HG02759 (cell line): Measurements from ENCODE around the gene ADK.
A peak's percentile ranks its signal among the peaks of the same experiment; 100 is the strongest.

Experiments
- ATAC-seq: cut with Tn5 transposase; IDR thresholded peaks from one replicate; pipeline ENCODE4 v1.9.1; 2021; ENCODE audit warnings: mild to moderate bottlenecking, moderate library complexity; ENCODE audit not compliant: unreplicated experiment

The ADK gene

GRCh38 chr10:74642901-74643595 is 492.0 kb downstream of the ADK start:
- ATAC-seq, result no peak

- no peak for ATAC-seq
These were observed 492.6 kb downstream of the ADK start for GRCh38 chr10:74643596-74643975.

GRCh38 chr10:74644738-74645137 is 493.7 kb downstream of the ADK start:
- ATAC-seq, result no peak

GRCh38 chr10:74645692-74646091 is 494.7 kb downstream of the ADK start:
- no peak for ATAC-seq

GRCh38 chr10:74650613-74651012 is 499.6 kb downstream of the ADK start:
- ATAC-seq, result no peak

GRCh38 chr10:74651565-74651964 is 500.5 kb downstream of the ADK start:
- no peak for ATAC-seq

GRCh38 chr10:74652664-74653063 is 501.6 kb downstream of the ADK start:
- no peak for ATAC-seq

DNA sequence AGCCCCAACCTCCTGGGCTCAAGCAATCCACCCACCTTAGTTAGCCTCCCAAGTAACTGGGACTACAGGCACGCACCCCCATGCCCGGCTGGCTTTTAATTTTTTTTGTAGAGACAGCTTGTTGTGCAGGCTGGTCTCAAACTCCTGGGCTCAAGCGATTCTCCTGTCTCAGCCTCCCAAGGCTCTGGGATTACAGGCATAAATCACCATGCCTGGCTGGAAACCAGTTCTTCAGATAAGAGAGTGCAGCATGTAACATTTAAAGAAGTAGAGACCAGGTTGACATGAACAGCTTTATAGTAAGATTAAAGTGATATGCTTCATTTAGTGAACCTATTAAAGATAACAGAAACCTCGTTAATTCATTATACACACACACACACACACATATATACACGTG is 507.5 kb downstream of the ADK start:
- ATAC-seq, result no peak

DNA sequence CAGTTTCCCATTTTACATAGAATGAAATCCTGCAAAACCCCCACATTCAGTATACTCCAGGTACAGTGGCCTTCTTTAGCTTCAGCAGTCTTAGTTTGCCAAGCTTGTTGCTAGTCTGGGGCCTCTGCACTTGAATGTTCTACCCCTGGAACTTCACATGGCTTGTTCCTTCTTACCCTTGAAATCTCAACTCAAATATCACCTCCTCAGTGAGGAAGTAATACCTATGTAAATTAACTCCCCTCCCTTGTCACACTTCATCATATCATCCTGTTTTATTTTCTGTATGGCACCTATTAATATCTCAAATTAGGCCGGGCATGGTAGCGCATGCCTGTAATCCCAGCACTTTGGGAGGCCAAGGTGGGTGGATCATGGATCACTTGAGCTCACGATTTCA is 511.6 kb downstream of the ADK start:
- no peak for ATAC-seq

DNA sequence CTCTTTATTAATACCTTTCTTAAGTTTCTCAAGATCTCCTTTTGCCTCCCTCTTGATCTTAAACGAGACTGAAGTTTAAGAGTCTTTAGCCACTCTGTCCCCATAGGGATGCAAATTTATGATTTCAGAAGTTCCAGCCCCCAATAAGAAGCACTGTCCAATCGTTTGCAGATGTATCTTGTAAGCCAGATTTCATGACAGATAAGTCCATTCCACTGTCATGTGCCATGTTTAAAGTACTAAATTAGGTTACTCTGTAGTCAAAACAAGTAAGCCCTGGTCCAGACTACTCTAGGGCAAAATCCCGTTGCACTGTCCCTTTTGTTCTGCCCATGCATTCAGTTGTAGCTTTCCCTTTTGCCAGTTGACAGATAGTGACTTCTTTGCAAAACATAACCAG is 518.2 kb downstream of the ADK start:
- ATAC-seq, result no peak

DNA sequence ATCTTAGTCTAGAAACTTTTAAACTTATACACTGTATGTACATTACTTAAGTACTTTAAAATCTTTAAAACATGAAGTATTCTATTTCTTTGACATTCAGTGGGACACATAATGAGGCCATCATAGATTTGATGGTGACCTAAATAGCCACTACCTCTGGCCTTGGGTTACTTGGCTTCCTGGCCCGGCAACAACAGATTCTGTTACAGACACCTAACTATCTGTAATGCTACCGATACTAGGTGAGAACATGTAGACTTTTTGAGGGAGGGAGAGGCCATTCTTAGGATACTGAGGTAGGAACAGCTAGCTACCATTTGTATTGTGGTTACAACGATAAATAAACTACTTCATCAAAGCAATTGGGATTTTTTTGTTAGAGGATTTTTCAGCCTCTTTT is 520.7 kb downstream of the ADK start:
- no peak for ATAC-seq

GRCh38 chr10:74672430-74673165 is 521.6 kb downstream of the ADK start:
- ATAC-seq, result no peak

- ATAC-seq, result no peak
These were observed 523.9 kb downstream of the ADK start for GRCh38 chr10:74674927-74675326.

DNA sequence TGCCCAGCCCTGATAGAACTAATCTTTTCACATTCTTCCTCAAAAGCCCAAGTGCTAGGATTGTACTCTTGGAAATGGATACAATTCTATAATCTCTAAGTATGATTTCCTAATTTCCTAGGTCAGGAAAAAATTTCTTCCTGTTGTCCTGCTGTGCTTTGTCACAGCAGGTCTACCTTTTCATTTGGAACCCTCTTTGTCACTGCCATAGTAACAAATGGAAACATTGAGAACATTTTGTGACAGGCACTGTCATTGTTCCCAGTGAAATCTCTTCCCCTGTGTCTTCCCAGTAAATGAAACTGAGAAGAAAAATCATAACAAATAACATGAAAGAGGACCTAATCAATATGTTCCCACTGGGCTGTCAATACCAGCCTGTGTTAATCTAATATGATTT is 524.5 kb downstream of the ADK start:
- no peak for ATAC-seq

- ATAC-seq, result peak; percentile 81
These were observed 526.9 kb downstream of the ADK start for GRCh38 chr10:74677951-74678350.

GRCh38 chr10:74681917-74682627 is 531.1 kb downstream of the ADK start:
- ATAC-seq, result no peak

DNA sequence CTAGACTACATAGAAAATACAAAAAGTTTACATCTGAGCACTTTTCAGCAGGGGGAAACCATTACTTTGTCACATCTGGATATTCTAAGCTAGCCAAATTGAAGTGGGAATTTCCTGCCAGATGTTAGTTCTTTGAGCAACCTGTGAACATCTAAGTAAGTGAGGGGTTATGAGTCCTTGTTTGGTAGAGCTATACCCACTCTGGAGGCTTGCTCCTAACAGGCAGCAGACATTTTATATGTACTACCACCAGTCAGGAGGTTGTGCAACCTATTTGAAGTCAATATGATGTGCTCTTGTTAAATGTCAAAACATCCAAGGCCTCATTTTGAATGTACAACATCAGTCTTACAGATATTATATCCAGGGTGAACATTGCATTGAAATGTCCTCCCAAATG is 532.0 kb downstream of the ADK start:
- no peak for ATAC-seq

GRCh38 chr10:74683621-74684364 is 532.8 kb downstream of the ADK start:
- no peak for ATAC-seq

- ATAC-seq, result no peak
These were observed 533.4 kb downstream of the ADK start for GRCh38 chr10:74684462-74684861.

DNA sequence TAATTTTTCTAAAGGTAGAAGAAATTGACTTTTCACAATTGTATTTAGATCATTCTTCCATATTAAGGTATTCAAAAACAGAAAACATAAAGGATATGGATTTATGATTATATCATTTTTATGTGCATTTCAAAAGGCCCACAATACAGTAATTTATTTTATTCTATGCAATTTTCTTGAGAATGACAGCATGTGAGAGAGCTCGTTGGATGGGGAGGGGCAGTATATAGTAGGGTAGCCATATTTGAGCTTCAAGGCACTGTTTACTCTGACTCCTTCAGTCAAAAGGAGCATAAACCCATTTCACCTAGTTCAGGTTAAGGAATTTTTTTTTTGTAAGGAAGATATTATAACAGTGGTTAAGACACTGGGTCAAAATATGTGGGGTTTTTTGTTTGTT is 534.5 kb downstream of the ADK start:
- ATAC-seq, result no peak

- no peak for ATAC-seq
These were observed 539.4 kb downstream of the ADK start for GRCh38 chr10:74690393-74690792.
